Measurements from ENCODE around the gene NEAT1. TPM values are rescaled to one million over a fixed set of nuclear protein-coding genes. Genes with fewer than 3 reads are reported as not detected.

Gene NEAT1
- total and polyA plus RNA-seq, 2 of the 8 experiments (the other 6 are each of a cell fraction or from before 2014, with no cell fraction given) = 2.4 to 10.7 TPM

GRCh38 chr11:65470433-65471049 is 47.9 kb downstream of the NEAT1 start:
- no peak for FAIRE-seq

More at GRCh38 chr11:65470433-65471049, 47.9 kb downstream of the NEAT1 start:
- Histone ChIP-seq H3K23me2 (ENCODE audit: low read depth, low read length) (no peaks in the 10 kb centered on the region), H3K79me1 (ENCODE audit: low read depth, low read length) (no peaks in the 10 kb centered on the region), H3K27ac (ENCODE audit: low read depth, low read length) (no peak overlapping the region), H3K79me2 (ENCODE audit: control insufficient read depth in 1 of 2, insufficient read depth in 2 of 2, low read length in 2 of 2) (no peaks in the 10 kb centered on the region), H3K4me3 (ENCODE audit: extremely low read depth in 1 of 4, insufficient read depth in 2 of 4, low read depth in 3 of 4, low read length in 4 of 4) (no peak overlapping the region), H3K27me3 (replicated peaks in 1 of 4; ENCODE audit: control insufficient read depth in 3 of 4, extremely low read depth in 1 of 4, insufficient read depth in 3 of 4, low read length in 3 of 4) (peaks cover 0 to 7% (median 5%) of the 10 kb centered on the region in 4 experiments; a peak in 3 of 7 replicates), H2AFZ (ENCODE audit: low read length) (no peak overlapping the region), H3K23ac (ENCODE audit: insufficient read length) (no peak overlapping the region), H3K14ac (ENCODE audit: insufficient read length) (no peak overlapping the region), H2BK5ac (ENCODE audit: low read depth, low read length) (no peak overlapping the region), H4K5ac (ENCODE audit: insufficient read length, low read depth, low read length) (no peak overlapping the region), H2BK12ac (ENCODE audit: low read depth, low read length) (no peak overlapping the region), H4K91ac (replicated peaks; ENCODE audit: insufficient read length, low read length) (no peak overlapping the region), H2AK5ac (ENCODE audit: low read depth, low read length) (no peak overlapping the region), H3K9ac (replicated peaks in 1 of 4; ENCODE audit: extremely low read depth in 1 of 4, low read depth in 3 of 4, low read length in 3 of 4) (no peak overlapping the region), H3K18ac (ENCODE audit: extremely low read depth, low read length) (no peak overlapping the region), H2BK20ac (ENCODE audit: low read length) (no peak overlapping the region), H4K20me1 (replicated peaks in 1 of 2; ENCODE audit: control insufficient read depth in 1 of 2, insufficient read depth in 2 of 2, low read length in 2 of 2) (no peaks in the 10 kb centered on the region), H3K4me1 (replicated peaks in 1 of 4; ENCODE audit: control insufficient read depth in 3 of 4, insufficient read depth in 4 of 4, low read length in 3 of 4) (no peaks in the 10 kb centered on the region), H2BK120ac (replicated peaks; ENCODE audit: low read depth, low read length) (no peak overlapping the region), H4K8ac (ENCODE audit: extremely low read depth, insufficient read depth, low read length) (no peak overlapping the region), H3K36me3 (ENCODE audit: control insufficient read depth in 2 of 4, insufficient read depth in 4 of 4, low read length in 3 of 4) (no peaks in the 10 kb centered on the region), H3K4ac (replicated peaks; ENCODE audit: insufficient read length, low read depth, low read length) (no peak overlapping the region), H2BK15ac (ENCODE audit: low read length) (no peak overlapping the region), H3K9me3 (ENCODE audit: insufficient read depth in 2 of 2, low read depth in 1 of 2, low read length in 1 of 2) (no peaks in the 10 kb centered on the region), H3K56ac (replicated peaks; ENCODE audit: insufficient read length, low read depth, low read length) (no peak overlapping the region), H3K4me2 (ENCODE audit: insufficient read depth in 1 of 2, low read depth in 2 of 2, low read length in 2 of 2) (no peak overlapping the region)
- WGBS, 2 experiments (ENCODE audit: extremely low coverage in 1 of 2, insufficient coverage in 1 of 2, insufficient read length in 1 of 2, insufficient replicate concordance in 2 of 2, low coverage in 1 of 2, low lambda C conversion rate in 2 of 2, missing lambda C conversion rate in 1 of 2) = 82% methylated on average over 8 of the region's 8 CpGs; no CpG with 5 or more reads in 1 of the 2 experiments
- ChIA-PET CTCF (ENCODE audit: partially characterized antibody) (interaction anchor here (0.5 to 26.0 kb wide), 18 partner anchors 9 to 1181 kb away, joined by 3 to 809 read pairs (median 6); partner anchors contain the start of genes FRMD8, MALAT1, NEAT1 and SCYL1), POLR2A (ENCODE audit: partially characterized antibody) (interaction anchor here (1.3 to 26.0 kb wide), 4 partner anchors 9 to 49 kb away, joined by 3 to 1447 read pairs (median 42); partner anchors contain the start of genes MALAT1 and NEAT1)
- DNase-seq (ENCODE audit: low read depth in 1 of 2, low spot score in 2 of 2) = no peak
- TF ChIP-seq ATF2 (IDR thresholded peaks at IDR 0.05; ENCODE audit: low read length) = no peak
- no peak for TF ChIP-seq SUZ12 (IDR thresholded peaks at IDR 0.05; ENCODE audit: low read length)
- no peak for TF ChIP-seq FOSL1 (IDR thresholded peaks at IDR 0.05; ENCODE audit: insufficient read depth, low read depth, low read length)
- no peak for TF ChIP-seq BRCA1 (IDR thresholded peaks at IDR 0.05; ENCODE audit: low read depth, low read length)
- TF ChIP-seq RAD21 (IDR thresholded peaks at IDR 0.05 in 1 of 2, conservative IDR thresholded peaks at IDR 0.05 in 1 of 2; ENCODE audit: low read depth in 2 of 2, low read length in 2 of 2) = no peak

All from H1 (cell line).